ENCODE results near the gene G6PC3.
"Not testable (repeated sequence)": the region's sequence is repeated elsewhere in the genome, so short reads cannot be mapped to it uniquely, and the experiment has no call there.

G6PC3 gene

DNA sequence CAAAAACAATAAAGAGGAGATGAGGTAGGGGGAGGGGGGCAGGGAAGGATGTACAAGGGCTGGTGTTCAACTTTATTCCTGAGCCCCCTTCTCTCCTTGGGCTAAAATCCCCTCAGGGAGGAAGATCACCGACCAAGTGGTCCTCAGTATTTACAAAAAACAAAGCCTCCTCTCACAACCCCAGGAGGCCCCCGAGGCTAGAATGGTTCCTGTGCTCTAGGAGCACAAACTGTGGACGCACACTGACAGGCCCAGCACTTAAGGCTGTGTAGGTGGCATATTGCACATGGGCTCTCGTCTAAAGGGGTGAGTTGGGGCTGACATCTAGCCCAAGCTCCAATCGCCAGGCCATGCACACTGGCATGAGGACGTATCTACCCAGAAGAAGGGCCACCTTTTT, 31.3 kb downstream of the G6PC3 start:
- H4K8ac ChIP-seq (ENCODE audit: low read depth, low read length); H2BK120ac ChIP-seq (ENCODE audit: low read depth, low read length); H2BK5ac ChIP-seq (ENCODE audit: low read length); H3K79me2 ChIP-seq (ENCODE audit: control insufficient read depth, insufficient read depth, low read length); DNase-seq; H3K4me3 ChIP-seq (ENCODE audit: low read length); H2AK5ac ChIP-seq (ENCODE audit: low read length); H3K27ac ChIP-seq (ENCODE audit: low read depth, low read length); H4K5ac ChIP-seq (ENCODE audit: low read length); H3K23ac ChIP-seq (ENCODE audit: low read length); H3K36me3 ChIP-seq (ENCODE audit: control insufficient read depth, insufficient read depth, low read length); H3K18ac ChIP-seq (ENCODE audit: low read length); H3K56ac ChIP-seq (ENCODE audit: low read length); H3K4me2 ChIP-seq (ENCODE audit: low read length); H3K9ac ChIP-seq (ENCODE audit: low read length); H3K27me3 ChIP-seq (ENCODE audit: insufficient read depth, low read length, poor library complexity); H2BK15ac ChIP-seq (replicated peaks; ENCODE audit: low read depth); H3K4me1 ChIP-seq (ENCODE audit: control insufficient read depth, low read depth, low read length); H3K4ac ChIP-seq (ENCODE audit: low read depth, low read length): not testable (repeated sequence)
- peaks cover 21% of the 10 kb centered on the region for H3K79me1 ChIP-seq (ENCODE audit: low read length)
- no CpG with 5 or more reads among the region's 6 CpGs for WGBS (ENCODE audit: extremely low coverage, insufficient coverage, low lambda C conversion rate)

DNA sequence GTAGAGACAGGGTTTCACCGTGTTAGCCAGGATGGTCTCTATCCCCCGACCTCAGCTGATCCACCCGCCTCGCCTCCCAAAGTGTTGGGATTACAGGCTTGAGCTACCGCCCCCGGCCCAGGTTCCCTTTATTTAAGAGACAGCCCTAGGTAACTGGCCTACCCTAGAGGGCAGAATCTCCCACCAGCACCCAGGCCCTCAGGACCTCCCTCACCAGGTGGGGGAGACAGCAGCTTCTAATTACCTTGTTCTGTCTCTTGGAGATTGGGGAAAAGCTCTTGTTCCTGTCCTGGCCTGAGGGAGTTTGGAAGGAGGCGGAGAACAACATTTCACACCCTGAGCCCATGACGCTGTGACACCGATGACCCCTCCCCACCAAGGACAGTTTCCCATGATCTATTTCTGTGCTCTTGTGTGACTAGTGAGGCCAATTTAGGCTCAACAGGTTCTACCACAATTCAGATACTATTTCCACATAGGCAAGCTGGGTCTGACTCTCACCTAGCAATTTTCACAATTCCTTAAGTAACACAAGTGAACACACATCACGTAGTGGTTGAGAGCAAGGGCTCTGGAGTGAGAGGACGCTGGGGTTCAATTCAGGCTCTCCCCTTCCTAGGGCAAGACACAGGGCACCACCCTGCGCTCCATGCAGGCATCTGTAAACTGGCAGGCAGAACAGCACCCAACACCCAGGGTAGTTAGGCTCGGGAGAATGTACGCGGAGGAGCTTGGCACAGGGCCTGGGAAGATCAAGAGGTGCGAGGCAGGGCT, 32.5 kb downstream of the G6PC3 start:
- peaks cover 14% of the 10 kb centered on the region for H3K79me1 ChIP-seq (ENCODE audit: low read length)
- peak overlapping the region; percentile 32 for H3K27ac ChIP-seq (ENCODE audit: low read depth, low read length)
- H2AK5ac ChIP-seq (ENCODE audit: low read length), result no peak overlapping the region
- no peak overlapping the region for H4K5ac ChIP-seq (ENCODE audit: low read length)
- no peak overlapping the region for H3K18ac ChIP-seq (ENCODE audit: low read length)
- WGBS (ENCODE audit: extremely low coverage, insufficient coverage, low lambda C conversion rate), result no CpG with 5 or more reads among the region's 16 CpGs
- no peaks in the 10 kb centered on the region for H3K36me3 ChIP-seq (ENCODE audit: control insufficient read depth, insufficient read depth, low read length)
- peaks cover 2% of the 10 kb centered on the region for H3K79me2 ChIP-seq (ENCODE audit: control insufficient read depth, insufficient read depth, low read length)
- peaks cover 4% of the 10 kb centered on the region for H3K4me1 ChIP-seq (ENCODE audit: control insufficient read depth, low read depth, low read length)
- H3K27me3 ChIP-seq (ENCODE audit: insufficient read depth, low read length, poor library complexity), result no peaks in the 10 kb centered on the region
- no peak overlapping the region for H3K4me3 ChIP-seq (ENCODE audit: low read length)
- H3K56ac ChIP-seq (ENCODE audit: low read length), result peak overlapping the region; percentile 17
- no peak overlapping the region for H2BK5ac ChIP-seq (ENCODE audit: low read length)
- no peak overlapping the region for H3K4ac ChIP-seq (ENCODE audit: low read depth, low read length)
- peak; percentile 89 for DNase-seq
- no peak overlapping the region for H3K9ac ChIP-seq (ENCODE audit: low read length)
- no peak overlapping the region for H3K23ac ChIP-seq (ENCODE audit: low read length)
- no peak overlapping the region for H4K8ac ChIP-seq (ENCODE audit: low read depth, low read length)
- no peak overlapping the region for H2BK15ac ChIP-seq (replicated peaks; ENCODE audit: low read depth)
- no peak overlapping the region for H3K4me2 ChIP-seq (ENCODE audit: low read length)
- H2BK120ac ChIP-seq (ENCODE audit: low read depth, low read length), result no peak overlapping the region

DNA sequence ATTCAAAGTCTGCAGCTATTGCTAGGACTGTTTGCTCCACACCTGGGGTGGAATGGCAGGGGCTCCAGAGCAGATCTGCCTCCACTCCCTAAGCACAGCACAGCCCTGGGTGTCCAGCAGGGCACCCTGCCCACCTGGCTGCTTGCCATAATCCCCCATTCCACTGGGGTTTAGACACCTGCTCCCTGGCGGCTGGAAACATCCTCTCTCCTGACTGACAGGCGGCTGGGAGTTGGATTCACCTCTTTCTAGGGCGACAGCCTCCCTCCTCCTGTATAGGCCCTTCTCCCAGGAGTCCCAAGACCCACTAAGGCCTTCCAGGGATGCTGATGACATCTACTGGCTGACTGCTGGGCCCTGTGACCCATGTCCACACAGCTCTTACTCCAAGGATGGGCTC, 34.9 kb downstream of the G6PC3 start:
- H3K4me2 ChIP-seq (ENCODE audit: low read length), result no peak overlapping the region
- no peak overlapping the region for H3K18ac ChIP-seq (ENCODE audit: low read length)
- H3K9ac ChIP-seq (ENCODE audit: low read length), result no peak overlapping the region
- no peaks in the 10 kb centered on the region for H3K27me3 ChIP-seq (ENCODE audit: insufficient read depth, low read length, poor library complexity)
- no peak overlapping the region for H2BK15ac ChIP-seq (replicated peaks; ENCODE audit: low read depth)
- no peak overlapping the region for H3K56ac ChIP-seq (ENCODE audit: low read length)
- no peak overlapping the region for H2AK5ac ChIP-seq (ENCODE audit: low read length)
- no peak for DNase-seq
- peaks cover 4% of the 10 kb centered on the region for H3K4me1 ChIP-seq (ENCODE audit: control insufficient read depth, low read depth, low read length)
- no peak overlapping the region for H3K4me3 ChIP-seq (ENCODE audit: low read length)
- H3K23ac ChIP-seq (ENCODE audit: low read length), result no peak overlapping the region
- no peak overlapping the region for H2BK5ac ChIP-seq (ENCODE audit: low read length)
- peaks cover 4% of the 10 kb centered on the region for H3K79me2 ChIP-seq (ENCODE audit: control insufficient read depth, insufficient read depth, low read length)
- no peak overlapping the region for H3K27ac ChIP-seq (ENCODE audit: low read depth, low read length)
- WGBS (ENCODE audit: extremely low coverage, insufficient coverage, low lambda C conversion rate), result no CpG with 5 or more reads among the region's 3 CpGs
- no peak overlapping the region for H4K5ac ChIP-seq (ENCODE audit: low read length)
- peaks cover 26% of the 10 kb centered on the region for H3K79me1 ChIP-seq (ENCODE audit: low read length)
- H4K8ac ChIP-seq (ENCODE audit: low read depth, low read length), result no peak overlapping the region
- H3K36me3 ChIP-seq (ENCODE audit: control insufficient read depth, insufficient read depth, low read length), result no peaks in the 10 kb centered on the region
- no peak overlapping the region for H2BK120ac ChIP-seq (ENCODE audit: low read depth, low read length)
- H3K4ac ChIP-seq (ENCODE audit: low read depth, low read length), result no peak overlapping the region

DNA sequence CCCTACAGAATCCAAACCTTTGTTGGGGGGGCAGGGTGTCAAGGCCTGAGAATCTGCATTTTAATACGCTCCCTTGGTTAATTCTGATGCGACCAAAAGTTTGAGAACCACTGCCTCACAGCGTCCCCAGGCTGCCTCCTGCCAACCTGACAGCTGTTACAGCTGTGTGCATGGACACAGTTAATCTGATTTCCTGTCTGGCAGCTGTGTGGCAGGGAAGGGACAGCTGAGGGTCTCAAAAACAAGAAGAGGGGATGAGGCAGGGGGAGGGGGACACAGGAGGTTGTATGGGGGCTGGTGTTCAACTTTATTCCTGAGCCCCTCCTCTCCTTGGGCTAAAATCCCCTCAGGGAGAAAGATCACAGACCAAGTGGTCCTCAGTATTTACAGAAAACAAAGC, 35.4 kb downstream of the G6PC3 start:
- Histone ChIP-seq H2BK120ac (ENCODE audit: low read depth, low read length) (no peak overlapping the region), H3K18ac (ENCODE audit: low read length) (no peak overlapping the region), H3K4ac (ENCODE audit: low read depth, low read length) (no peak overlapping the region), H3K79me2 (ENCODE audit: control insufficient read depth, insufficient read depth, low read length) (peaks cover 4% of the 10 kb centered on the region), H3K79me1 (ENCODE audit: low read length) (peaks cover 26% of the 10 kb centered on the region), H3K27me3 (ENCODE audit: insufficient read depth, low read length, poor library complexity) (no peaks in the 10 kb centered on the region), H3K4me1 (ENCODE audit: control insufficient read depth, low read depth, low read length) (peaks cover 4% of the 10 kb centered on the region), H3K27ac (ENCODE audit: low read depth, low read length) (no peak overlapping the region), H3K56ac (ENCODE audit: low read length) (peak overlapping the region; percentile 6), H2AK5ac (ENCODE audit: low read length) (no peak overlapping the region), H3K36me3 (ENCODE audit: control insufficient read depth, insufficient read depth, low read length) (no peaks in the 10 kb centered on the region), H2BK5ac (ENCODE audit: low read length) (no peak overlapping the region), H4K5ac (ENCODE audit: low read length) (no peak overlapping the region), H3K4me2 (ENCODE audit: low read length) (no peak overlapping the region), H2BK15ac (replicated peaks; ENCODE audit: low read depth) (no peak overlapping the region), H4K8ac (ENCODE audit: low read depth, low read length) (no peak overlapping the region), H3K23ac (ENCODE audit: low read length) (no peak overlapping the region), H3K4me3 (ENCODE audit: low read length) (no peak overlapping the region), H3K9ac (ENCODE audit: low read length) (no peak overlapping the region)
- no CpG with 5 or more reads among the region's 3 CpGs for WGBS (ENCODE audit: extremely low coverage, insufficient coverage, low lambda C conversion rate)
- peak; percentile 48 for DNase-seq

DNA sequence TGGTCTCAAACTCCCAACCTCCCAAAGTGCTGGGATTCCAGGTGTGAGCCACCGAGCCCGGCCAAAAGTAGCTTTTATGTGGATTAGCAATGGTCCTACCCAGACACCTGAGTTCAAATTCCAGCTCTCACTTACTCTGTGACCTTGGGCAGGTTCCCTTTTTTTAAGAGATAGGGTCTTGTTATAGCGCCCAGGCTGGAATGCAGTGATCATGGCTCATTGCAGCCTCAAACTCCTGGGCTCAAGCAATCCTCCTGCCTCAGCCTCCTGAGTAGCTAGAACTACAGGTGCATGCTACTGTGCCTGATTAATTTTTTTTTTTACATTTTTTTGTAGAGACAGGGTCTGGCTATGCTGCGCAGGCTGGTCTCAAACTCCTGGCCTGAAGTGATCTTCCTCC, 36.3 kb downstream of the G6PC3 start:
- Histone ChIP-seq H3K18ac (ENCODE audit: low read length) (no peak overlapping the region), H3K27me3 (ENCODE audit: insufficient read depth, low read length, poor library complexity) (no peaks in the 10 kb centered on the region), H3K79me1 (ENCODE audit: low read length) (peaks cover 27% of the 10 kb centered on the region), H2BK15ac (replicated peaks; ENCODE audit: low read depth) (no peak overlapping the region), H3K23ac (ENCODE audit: low read length) (no peak overlapping the region), H3K9ac (ENCODE audit: low read length) (no peak overlapping the region), H3K36me3 (ENCODE audit: control insufficient read depth, insufficient read depth, low read length) (no peaks in the 10 kb centered on the region), H3K4me2 (ENCODE audit: low read length) (no peak overlapping the region), H4K8ac (ENCODE audit: low read depth, low read length) (no peak overlapping the region), H3K4me1 (ENCODE audit: control insufficient read depth, low read depth, low read length) (peaks cover 7% of the 10 kb centered on the region), H4K5ac (ENCODE audit: low read length) (no peak overlapping the region), H2BK120ac (ENCODE audit: low read depth, low read length) (no peak overlapping the region), H3K56ac (ENCODE audit: low read length) (no peak overlapping the region), H3K4ac (ENCODE audit: low read depth, low read length) (no peak overlapping the region), H3K79me2 (ENCODE audit: control insufficient read depth, insufficient read depth, low read length) (peaks cover 4% of the 10 kb centered on the region), H3K27ac (ENCODE audit: low read depth, low read length) (no peak overlapping the region), H3K4me3 (ENCODE audit: low read length) (no peak overlapping the region), H2AK5ac (ENCODE audit: low read length) (no peak overlapping the region), H2BK5ac (ENCODE audit: low read length) (no peak overlapping the region)
- WGBS (ENCODE audit: extremely low coverage, insufficient coverage, low lambda C conversion rate), result no CpG with 5 or more reads among the region's 4 CpGs
- DNase-seq, result no peak

Data from mesendoderm (in vitro differentiated cells).